ENCODE measurements around the gene NR6A1. TPM values are rescaled to one million over a fixed set of nuclear protein-coding genes. Genes with fewer than 3 reads are reported as not detected.

The NR6A1 gene
- total RNA-seq, 2 donors from 2014 or later = 4.8 to 4.9 TPM

GRCh38 chr9:124625087-124625486 lies 146.0 kb downstream of the NR6A1 start:
- intact Hi-C loops (cut with DNase I) = no loop called here
- TF ChIP-seq, protein P1, sequence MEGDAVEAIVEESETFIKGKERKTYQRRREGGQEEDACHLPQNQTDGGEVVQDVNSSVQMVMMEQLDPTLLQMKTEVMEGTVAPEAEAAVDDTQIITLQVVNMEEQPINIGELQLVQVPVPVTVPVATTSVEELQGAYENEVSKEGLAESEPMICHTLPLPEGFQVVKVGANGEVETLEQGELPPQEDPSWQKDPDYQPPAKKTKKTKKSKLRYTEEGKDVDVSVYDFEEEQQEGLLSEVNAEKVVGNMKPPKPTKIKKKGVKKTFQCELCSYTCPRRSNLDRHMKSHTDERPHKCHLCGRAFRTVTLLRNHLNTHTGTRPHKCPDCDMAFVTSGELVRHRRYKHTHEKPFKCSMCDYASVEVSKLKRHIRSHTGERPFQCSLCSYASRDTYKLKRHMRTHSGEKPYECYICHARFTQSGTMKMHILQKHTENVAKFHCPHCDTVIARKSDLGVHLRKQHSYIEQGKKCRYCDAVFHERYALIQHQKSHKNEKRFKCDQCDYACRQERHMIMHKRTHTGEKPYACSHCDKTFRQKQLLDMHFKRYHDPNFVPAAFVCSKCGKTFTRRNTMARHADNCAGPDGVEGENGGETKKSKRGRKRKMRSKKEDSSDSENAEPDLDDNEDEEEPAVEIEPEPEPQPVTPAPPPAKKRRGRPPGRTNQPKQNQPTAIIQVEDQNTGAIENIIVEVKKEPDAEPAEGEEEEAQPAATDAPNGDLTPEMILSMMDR (IDR thresholded peaks at IDR 0.05) = no peak

GRCh38 chr9:124624735-124624992 lies 146.4 kb downstream of the NR6A1 start:
- no peaks in the 10 kb centered on the region for H3K36me3 ChIP-seq
- no peak overlapping the region for H3K4me3 ChIP-seq
- TF ChIP-seq, protein P1 (IDR thresholded peaks at IDR 0.05) = no peak
- no peak for DNase-seq
- no peaks in the 10 kb centered on the region for H3K4me1 ChIP-seq
- H3K9me3 ChIP-seq = no peaks in the 10 kb centered on the region
- H3K9ac ChIP-seq (ENCODE audit: low read depth in 2 of 2, low read length in 2 of 2) = no peak overlapping the region
- H3K27me3 ChIP-seq = no peaks in the 10 kb centered on the region
- intact Hi-C loops (cut with DNase I) = no loop called here
- H3K27ac ChIP-seq = no peak overlapping the region

More at GRCh38 chr9:124625087-124625486, 146.0 kb downstream of the NR6A1 start:
- no peak for DNase-seq
- Histone ChIP-seq H3K4me1 (no peaks in the 10 kb centered on the region), H3K9me3 (no peaks in the 10 kb centered on the region), H3K4me3 (no peak overlapping the region), H3K27me3 (no peaks in the 10 kb centered on the region), H3K36me3 (no peaks in the 10 kb centered on the region), H3K27ac (no peak overlapping the region), H3K9ac (ENCODE audit: low read depth in 2 of 2, low read length in 2 of 2) (no peak overlapping the region)

GRCh38 chr9:124623966-124624734 lies 147.0 kb downstream of the NR6A1 start:
- DNase-seq = no peak
- no peaks in the 10 kb centered on the region for H3K27me3 ChIP-seq
- H3K36me3 ChIP-seq = no peaks in the 10 kb centered on the region
- no peaks in the 10 kb centered on the region for H3K4me1 ChIP-seq
- H3K9ac ChIP-seq (ENCODE audit: low read depth in 2 of 2, low read length in 2 of 2) = no peak overlapping the region
- no peak overlapping the region for H3K4me3 ChIP-seq
- intact Hi-C loops (cut with DNase I) = no loop called here
- H3K9me3 ChIP-seq = no peaks in the 10 kb centered on the region
- no peak overlapping the region for H3K27ac ChIP-seq
- TF ChIP-seq, protein P1 (IDR thresholded peaks at IDR 0.05) = no peak

GRCh38 chr9:124622882-124623281 lies 148.2 kb downstream of the NR6A1 start:
- Histone ChIP-seq H3K27me3 (no peaks in the 10 kb centered on the region), H3K4me3 (no peak overlapping the region), H3K9me3 (no peaks in the 10 kb centered on the region), H3K4me1 (no peaks in the 10 kb centered on the region), H3K9ac (ENCODE audit: low read depth in 2 of 2, low read length in 2 of 2) (no peak overlapping the region), H3K36me3 (no peaks in the 10 kb centered on the region), H3K27ac (no peak overlapping the region)
- TF ChIP-seq, protein P1 (IDR thresholded peaks at IDR 0.05) = no peak
- no peak for DNase-seq
- intact Hi-C loops (cut with DNase I) = no loop called here

DNA sequence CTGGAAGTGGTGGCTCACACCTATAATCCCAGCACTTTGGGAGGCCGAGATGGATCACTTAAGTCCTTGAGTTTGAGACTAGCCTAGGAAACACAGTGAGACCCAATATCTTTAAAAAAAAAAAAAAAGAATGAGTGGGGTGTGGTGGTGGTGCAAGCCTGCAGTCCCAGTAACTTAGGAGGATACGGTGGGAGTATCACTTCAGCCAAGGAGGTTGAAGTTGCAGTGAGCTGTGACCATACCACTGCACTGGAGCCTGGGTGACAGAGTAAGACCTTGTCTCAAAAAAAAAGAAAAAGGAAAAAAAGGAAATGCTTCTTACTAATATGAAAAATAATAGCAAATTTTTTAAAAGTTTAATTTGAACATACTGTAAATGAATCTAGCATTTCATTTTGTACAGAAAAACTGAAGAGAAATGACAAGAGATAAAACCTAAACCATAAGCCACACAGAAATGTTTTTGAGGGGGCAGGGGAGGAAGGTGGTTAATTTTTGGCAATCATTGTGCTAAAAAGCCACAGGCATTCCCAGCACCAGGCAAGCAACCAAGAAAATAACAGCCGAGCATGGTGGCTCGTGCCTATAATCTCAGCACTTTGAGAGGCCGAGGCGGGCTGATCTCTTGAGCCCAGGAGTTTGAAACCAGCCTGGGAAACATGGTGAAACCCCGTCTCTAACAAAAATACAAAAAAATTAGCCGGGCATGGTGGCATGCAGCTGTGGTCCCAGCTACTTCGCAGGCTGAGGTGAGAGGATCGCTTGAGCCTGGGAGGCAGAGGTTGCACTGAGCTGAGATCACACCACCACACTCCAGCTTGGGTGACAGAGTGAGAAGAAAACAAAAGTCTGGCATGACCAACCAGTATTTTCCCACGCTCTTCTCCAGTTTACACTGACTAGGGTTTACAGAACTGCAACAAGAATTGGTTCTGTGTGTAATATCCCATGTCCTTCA lies 149.5 kb downstream of the NR6A1 start:
- H3K4me3 ChIP-seq = no peak overlapping the region
- TF ChIP-seq, protein P1 (IDR thresholded peaks at IDR 0.05) = no peak
- no peak for DNase-seq
- H3K27ac ChIP-seq = no peak overlapping the region
- H3K9me3 ChIP-seq = no peaks in the 10 kb centered on the region
- H3K4me1 ChIP-seq = no peaks in the 10 kb centered on the region
- intact Hi-C loops (cut with DNase I) = no loop called here
- H3K9ac ChIP-seq (ENCODE audit: low read depth in 2 of 2, low read length in 2 of 2) = no peak overlapping the region
- H3K36me3 ChIP-seq = no peaks in the 10 kb centered on the region
- no peaks in the 10 kb centered on the region for H3K27me3 ChIP-seq

Measured in colonic mucosa (tissue), 4 donors.